GM19193 (cell line): ENCODE measurements around the gene MAP7D1.

Experiments used
- POLR2A ChIP-seq: IDR thresholded peaks from 4 replicates; pipeline ENCODE4 v1.6.1; 2011; ENCODE audit not compliant: insufficient read depth, insufficient read length; ENCODE audit errors: extremely low read depth

Gene MAP7D1

GRCh38 chr1:36137776-36138175 is 18.2 kb upstream of the MAP7D1 start:
- TF ChIP-seq POLR2A, result no peak

- no peak for TF ChIP-seq POLR2A
Observed at GRCh38 chr1:36139521-36139920, 16.4 kb upstream of the MAP7D1 start.

GRCh38 chr1:36142121-36142520 is 13.8 kb upstream of the MAP7D1 start:
- TF ChIP-seq POLR2A, result no peak

- no peak for TF ChIP-seq POLR2A
Observed at GRCh38 chr1:36143424-36143823, 12.5 kb upstream of the MAP7D1 start.

GRCh38 chr1:36144413-36144812 is 11.5 kb upstream of the MAP7D1 start:
- no peak for TF ChIP-seq POLR2A

- TF ChIP-seq POLR2A, result no peak
Observed at GRCh38 chr1:36148821-36149236, 7.1 kb upstream of the MAP7D1 start.

- TF ChIP-seq POLR2A, result peak; percentile 79
Observed at GRCh38 chr1:36149237-36149972, 6.6 kb upstream of the MAP7D1 start, which contains the start of gene TRAPPC3. Gene TRAPPC3 (minus strand): TSS chr1:36149486. CDS start chr1:36149378, 108 bp downstream.

GRCh38 chr1:36149973-36150295 is 6.0 kb upstream of the MAP7D1 start:
- TF ChIP-seq POLR2A, result no peak

- peak; percentile 56 for TF ChIP-seq POLR2A
Observed at GRCh38 chr1:36150296-36151133, 5.4 kb upstream of the MAP7D1 start.

- no peak for TF ChIP-seq POLR2A
Observed at GRCh38 chr1:36151134-36151844, 4.7 kb upstream of the MAP7D1 start.

- TF ChIP-seq POLR2A, result peak; percentile 35
Observed at GRCh38 chr1:36151845-36152203, 4.1 kb upstream of the MAP7D1 start.

- TF ChIP-seq POLR2A, result no peak
Observed at GRCh38 chr1:36153476-36153875, 2.5 kb upstream of the MAP7D1 start.

- TF ChIP-seq POLR2A, result no peak
Observed at GRCh38 chr1:36154335-36154734, 1.6 kb upstream of the MAP7D1 start.

- no peak for TF ChIP-seq POLR2A
Observed at GRCh38 chr1:36154765-36155407, 1.1 kb upstream of the MAP7D1 start.
